Natural killer cell (primary cell): ENCODE measurements around the gene KRT83. TPM values are rescaled to one million over a fixed set of nuclear protein-coding genes. Genes with fewer than 3 reads are reported as not detected.

Source experiments
- ATAC-seq, 3 donors: fragments of 150-1000 bp in 2 of 3; fragments of 200-7000 bp in 1 of 3; cut with Tn5 transposase; 1 replicate in 1 of 3; 2 replicates in 2 of 3; pipeline ENCODE4 v1.10.0; 2021; ENCODE audit warnings: mild to moderate bottlenecking in 2 of 3, moderate library complexity in 2 of 3
- DNase-seq, 2 donors: peaks; one replicate each; pipeline versions ENCODE4 v3.0.0 to v3.0.0-alpha.2; 2013 to 2021; ENCODE audit warnings: mixed read lengths in 1 of 2
- H3K27ac ChIP-seq: one replicate; pipeline ENCODE4 v1.5.1; 2013; ENCODE audit warnings: mild to moderate bottlenecking, low read length
- H3K27me3 ChIP-seq: one replicate; pipeline ENCODE4 v1.6.1; 2013; ENCODE audit warnings: low read length; ENCODE audit not compliant: control insufficient read depth, insufficient read depth
- H3K36me3 ChIP-seq: one replicate; pipeline ENCODE4 v1.6.1; 2013; ENCODE audit warnings: low read length; ENCODE audit not compliant: control insufficient read depth, insufficient read depth
- H3K4me1 ChIP-seq: one replicate; pipeline ENCODE4 v1.6.1; 2013; ENCODE audit warnings: low read length; ENCODE audit not compliant: control insufficient read depth, insufficient read depth
- H3K4me3 ChIP-seq: one replicate; pipeline ENCODE4 v1.5.1; 2013; ENCODE audit warnings: low read length
- H3K9me3 ChIP-seq: one replicate; pipeline ENCODE4 v1.6.1; 2013; ENCODE audit warnings: low read length; ENCODE audit not compliant: control insufficient read depth, insufficient read depth
- H3K27ac Mint-ChIP-seq, 2 donors: one replicate each; pipeline ENCODE4 v1.8.0; 2022; ENCODE audit warnings: mild to moderate bottlenecking in 2 of 2, mixed read lengths in 2 of 2, moderate library complexity in 1 of 2
- H3K27me3 Mint-ChIP-seq, 2 donors: one replicate each; pipeline ENCODE4 v1.8.0; 2022; ENCODE audit warnings: low read depth in 2 of 2, mixed read lengths in 2 of 2
- H3K36me3 Mint-ChIP-seq: one replicate; pipeline ENCODE4 v1.8.0; 2022; ENCODE audit warnings: mixed read lengths
- H3K4me1 Mint-ChIP-seq, 2 donors: one replicate each; pipeline ENCODE4 v1.8.0; 2022; ENCODE audit warnings: mixed read lengths in 2 of 2
- H3K4me3 Mint-ChIP-seq: one replicate; pipeline ENCODE4 v1.8.0; 2022; ENCODE audit warnings: mild to moderate bottlenecking, moderate library complexity, mixed read lengths
- H3K9me3 Mint-ChIP-seq, 2 donors: one replicate each; pipeline ENCODE4 v1.8.0; 2022; ENCODE audit warnings: mixed read lengths in 2 of 2
- CTCF ChIP-seq: fragments of 200-600 bp; IDR thresholded peaks from one replicate; pipeline ENCODE4 v1.8.0; 2022; ENCODE audit warnings: antibody characterized with exemption
- WGBS: methylation state at CpG from one replicate; pipeline ENCODE4 v1.1.7; 2013; ENCODE audit warnings: missing lambda C conversion rate; ENCODE audit not compliant: insufficient coverage; 5-methylcytosine and 5-hydroxymethylcytosine counted together
- intact Hi-C: fragments of 100-400 bp; cut with micrococcal nuclease; formaldehyde crosslinking; loops from one replicate; pipeline ENCODE4 v1.14.2; 2022
- total RNA-seq, 4 donors: library from RNA; stranded (reverse); fragments of 120-200 nt in 1 of 4; gene quantifications; one replicate each; pipeline versions ENCODE4 v1.2.3 to v1.2.4, GENCODE V29; 2013 to 2022

KRT83 gene
- total RNA-seq, 3 donors from 2014 or later (not counting 1 experiment from before 2014, with no cell fraction given), result not detected

GRCh38 chr12:52356031-52356761, 35.0 kb upstream of the KRT83 start:
- TF ChIP-seq CTCF, result no peak
- peaks cover 47% of the 10 kb centered on the region for H3K4me1 ChIP-seq
- DNase-seq (peak in 1 of 2 donors; percentile 14), ATAC-seq (no peak)
- peaks cover 53% of the 10 kb centered on the region for H3K27me3 ChIP-seq
- no peaks in the 10 kb centered on the region for H3K9me3 ChIP-seq
- Mint-ChIP-seq H3K27me3 (peaks cover 52 to 53% of the 10 kb centered on the region in 2 donors), H3K9me3 (no peaks in the 10 kb centered on the region), H3K4me3 (no peak overlapping the region), H3K36me3 (no peaks in the 10 kb centered on the region), H3K4me1 (peaks cover 51 to 53% of the 10 kb centered on the region in 2 donors), H3K27ac (no peak overlapping the region)
- intact Hi-C loops, result loop anchor here (10.0 kb wide), 1 partner anchor 51 kb away; no protein-coding TSS in a partner anchor
- WGBS, result 95% methylated on average over 56 of the region's 56 CpGs
- no peak overlapping the region for H3K4me3 ChIP-seq
- no peaks in the 10 kb centered on the region for H3K36me3 ChIP-seq
- no peak overlapping the region for H3K27ac ChIP-seq

GRCh38 chr12:52355176-52355575, 34.0 kb upstream of the KRT83 start:
- Histone ChIP-seq H3K4me3 (no peak overlapping the region), H3K4me1 (peaks cover 47% of the 10 kb centered on the region), H3K9me3 (no peaks in the 10 kb centered on the region), H3K36me3 (no peaks in the 10 kb centered on the region), H3K27ac (no peak overlapping the region), H3K27me3 (peaks cover 57% of the 10 kb centered on the region)
- Mint-ChIP-seq H3K27me3 (peaks cover 50 to 53% of the 10 kb centered on the region in 2 donors), H3K4me3 (no peak overlapping the region), H3K27ac (no peak overlapping the region), H3K9me3 (no peaks in the 10 kb centered on the region), H3K36me3 (no peaks in the 10 kb centered on the region), H3K4me1 (peaks cover 43 to 48% of the 10 kb centered on the region in 2 donors)
- TF ChIP-seq CTCF, result no peak
- DNase-seq (no peak), ATAC-seq (no peak)
- WGBS, result 95% methylated on average over 8 of the region's 8 CpGs
- intact Hi-C loops, result loop anchor here (10.0 kb wide), 1 partner anchor 50 kb away; no protein-coding TSS in a partner anchor

GRCh38 chr12:52354200-52354599, 33.0 kb upstream of the KRT83 start:
- Mint-ChIP-seq H3K4me1 (peaks cover 33 to 38% of the 10 kb centered on the region in 2 donors), H3K9me3 (no peaks in the 10 kb centered on the region), H3K27ac (no peak overlapping the region), H3K36me3 (no peaks in the 10 kb centered on the region), H3K4me3 (no peak overlapping the region), H3K27me3 (peaks cover 44 to 47% of the 10 kb centered on the region in 2 donors)
- Histone ChIP-seq H3K36me3 (no peaks in the 10 kb centered on the region), H3K4me3 (no peak overlapping the region), H3K27me3 (peaks cover 60% of the 10 kb centered on the region), H3K27ac (no peak overlapping the region), H3K4me1 (peaks cover 38% of the 10 kb centered on the region), H3K9me3 (no peaks in the 10 kb centered on the region)
- no peak for TF ChIP-seq CTCF
- no peak for DNase-seq
- intact Hi-C loops, result loop anchor here (5.0 to 10.0 kb wide), 2 partner anchors 49 to 213 kb away; no protein-coding TSS in a partner anchor
- no peak for ATAC-seq
- 46% methylated on average over 4 of the region's 5 CpGs for WGBS
